Activated CD4-positive, alpha-beta T cell treated with anti-CD3 and anti-CD28 coated beads, Interleukin-2, amount 50 U/mL, for 4 hours (primary cell): Measurements from ENCODE around the gene PIBF1.

ENCODE experiments used
- DNase-seq, 2 experiments: peaks; one replicate each; pipeline ENCODE4 v3.0.0-alpha.2; 2020

PIBF1 gene

DNA sequence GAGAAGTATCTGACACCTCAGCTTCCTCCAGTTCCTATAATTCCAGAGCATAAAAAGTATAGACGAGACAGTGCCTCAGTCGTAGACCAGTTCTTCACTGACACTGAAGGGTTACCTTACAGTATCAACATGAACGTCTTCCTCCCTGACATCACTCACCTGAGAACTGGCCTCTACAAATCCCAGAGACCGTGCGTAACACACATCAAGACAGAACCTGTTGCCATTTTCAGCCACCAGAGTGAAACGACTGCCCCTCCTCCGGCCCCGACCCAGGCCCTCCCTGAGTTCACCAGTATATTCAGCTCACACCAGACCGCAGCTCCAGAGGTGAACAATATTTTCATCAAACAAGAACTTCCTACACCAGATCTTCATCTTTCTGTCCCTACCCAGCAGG, 279.9 kb downstream of the PIBF1 start:
- DNase-seq, result no peak

DNA sequence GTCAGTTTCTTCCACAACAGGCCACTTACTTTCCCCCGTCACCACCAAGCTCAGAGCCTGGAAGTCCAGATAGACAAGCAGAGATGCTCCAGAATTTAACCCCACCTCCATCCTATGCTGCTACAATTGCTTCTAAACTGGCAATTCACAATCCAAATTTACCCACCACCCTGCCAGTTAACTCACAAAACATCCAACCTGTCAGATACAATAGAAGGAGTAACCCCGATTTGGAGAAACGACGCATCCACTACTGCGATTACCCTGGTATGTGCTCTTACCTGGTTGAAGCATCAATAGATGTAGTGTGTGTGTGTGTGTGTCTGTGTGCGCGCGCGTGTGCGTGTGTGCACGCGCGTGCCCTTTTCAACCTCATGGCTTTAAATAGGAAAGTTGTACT, 280.5 kb downstream of the PIBF1 start:
- DNase-seq, result no peak

DNA sequence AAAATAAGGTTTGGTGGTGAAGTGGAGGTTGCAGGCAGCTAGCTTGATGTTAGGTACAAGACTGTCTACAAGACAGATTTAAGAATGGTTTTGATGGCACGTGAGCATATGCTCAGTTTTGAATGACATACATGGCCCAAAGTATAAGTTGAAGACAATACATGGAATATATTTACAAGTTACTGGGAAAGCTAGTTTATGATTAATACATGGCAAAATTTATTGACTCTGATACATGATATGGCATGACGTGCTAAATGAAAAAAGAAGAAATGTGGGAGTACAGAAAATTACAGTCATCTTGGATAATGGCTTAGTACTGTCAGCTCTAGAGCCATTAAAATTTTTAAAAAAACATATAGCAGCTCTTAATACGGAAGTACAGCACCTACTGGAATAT, 281.2 kb downstream of the PIBF1 start:
- DNase-seq, result no peak

DNA sequence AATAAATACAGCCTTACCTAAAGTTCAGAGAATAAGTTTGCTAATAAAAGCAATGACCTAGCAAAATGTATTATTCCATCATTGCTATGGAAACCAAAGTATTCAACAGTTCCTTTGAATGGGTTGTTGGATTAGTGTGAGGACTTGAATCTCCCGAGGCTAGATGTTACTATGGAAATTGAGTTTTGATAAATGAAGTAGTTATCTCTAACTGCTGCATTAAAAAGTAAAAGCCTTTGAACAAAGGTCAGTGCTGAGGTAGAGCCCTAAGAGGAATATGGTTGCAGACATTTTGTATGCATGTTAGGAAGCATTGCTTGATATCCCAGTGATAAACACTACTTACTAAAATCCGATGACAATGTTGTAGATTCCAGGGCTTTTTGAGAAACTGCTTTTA, 283.1 kb downstream of the PIBF1 start:
- DNase-seq, result no peak

DNA sequence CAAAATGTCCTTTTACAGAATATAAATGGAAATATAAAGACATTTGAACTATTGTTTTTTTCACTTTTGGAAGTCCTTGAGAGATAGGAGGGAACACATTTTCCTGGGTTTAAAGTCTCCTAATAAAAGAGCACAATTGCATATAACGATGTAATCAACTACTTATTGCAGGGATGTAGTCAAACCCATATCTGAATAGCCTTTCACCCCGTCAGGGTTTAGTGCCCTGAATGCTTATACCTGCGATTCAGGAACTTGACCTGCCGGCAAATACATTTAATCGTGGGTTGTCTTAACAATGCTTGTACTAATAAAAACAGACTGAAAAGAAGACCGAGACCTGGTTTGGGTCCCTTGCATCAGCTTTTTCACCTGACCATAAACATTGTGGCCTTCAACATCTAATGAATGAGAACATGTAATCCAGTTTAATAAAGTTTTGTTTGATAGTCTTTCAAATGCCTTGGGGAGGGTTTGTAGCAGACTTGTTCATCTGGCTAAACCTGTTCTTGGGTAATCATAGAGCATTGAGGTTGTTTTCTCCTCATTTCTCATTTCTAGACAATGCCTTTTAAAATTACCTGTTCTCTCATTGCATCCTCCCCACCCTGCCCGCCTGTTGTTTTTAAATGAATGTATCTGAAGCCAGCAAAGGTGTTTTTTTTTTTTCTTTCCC, 283.9 kb downstream of the PIBF1 start:
- DNase-seq, result no peak
